Naive thymus-derived CD4-positive, alpha-beta T cell (primary cell): ENCODE measurements around the gene CCDC9. TPM values are rescaled to one million over a fixed set of nuclear protein-coding genes. Genes with fewer than 3 reads are reported as not detected.

Experiments
- ATAC-seq: fragments of 150-1000 bp; cut with Tn5 transposase; 2 replicates; pipeline ENCODE4 v1.10.0; 2021; ENCODE audit warnings: mild to moderate bottlenecking, moderate library complexity
- CTCF ChIA-PET: fragments of 350-600 bp; sonication (Branson Sonifier 250); formaldehyde crosslinking; loops from one replicate; lab custom pipeline; 2021; ENCODE audit warnings: antibody characterized with exemption; lab: Charles Lee
- POLR2A ChIA-PET: fragments of 350-600 bp; sonication (Branson Sonifier 250); formaldehyde crosslinking; loops from one replicate; lab custom pipeline; 2021; ENCODE audit warnings: antibody characterized with exemption, inconsistent platforms; lab: Charles Lee
- DNase-seq, 9 donors: peaks; one replicate each; pipeline versions ENCODE4 v3.0.0 to v3.0.0-alpha.2; 2020 to 2022; ENCODE audit warnings: mixed read lengths in 1 of 9
- H3K27ac ChIP-seq: one replicate; pipeline ENCODE4 v1.7.0; 2013; ENCODE audit warnings: mild to moderate bottlenecking, low read depth, low read length, moderate library complexity
- H3K27me3 ChIP-seq, 2 donors: one replicate each; pipeline ENCODE4 v1.7.0; 2013; ENCODE audit warnings: low read length in 2 of 2, mild to moderate bottlenecking in 2 of 2, moderate library complexity in 2 of 2; ENCODE audit not compliant: control insufficient read depth in 2 of 2, insufficient read depth in 2 of 2
- H3K36me3 ChIP-seq, 3 experiments: 1 replicate in 2 of 3; 2 replicates in 1 of 3; pipeline ENCODE4 v1.7.0; 2013; ENCODE audit warnings: low read length in 3 of 3, mild to moderate bottlenecking in 3 of 3, moderate library complexity in 1 of 3; ENCODE audit not compliant: insufficient read depth in 3 of 3, control insufficient read depth in 2 of 3
- H3K4me1 ChIP-seq, 2 donors: one replicate each; pipeline ENCODE4 v1.7.0; 2013; ENCODE audit warnings: low read length in 2 of 2, mild to moderate bottlenecking in 2 of 2, moderate library complexity in 1 of 2; ENCODE audit not compliant: control insufficient read depth in 2 of 2, insufficient read depth in 2 of 2
- H3K4me3 ChIP-seq: 2 replicates; pipeline ENCODE4 v1.7.0; 2013; ENCODE audit warnings: mild to moderate bottlenecking, low read length
- H3K9me3 ChIP-seq, 3 experiments: 1 replicate in 2 of 3; 2 replicates in 1 of 3; pipeline ENCODE4 v1.7.0; 2013; ENCODE audit warnings: low read length in 3 of 3; ENCODE audit not compliant: control insufficient read depth in 2 of 3
- H3K27ac Mint-ChIP-seq, 9 donors: one replicate each; pipeline ENCODE4 v1.8.0; 2020 to 2022; ENCODE audit warnings: mixed read lengths in 9 of 9, mild to moderate bottlenecking in 8 of 9, moderate library complexity in 5 of 9, inconsistent platforms in 2 of 9
- H3K27me3 Mint-ChIP-seq, 5 donors: one replicate each; pipeline ENCODE4 v1.8.0; 2021 to 2022; ENCODE audit warnings: mixed read lengths in 5 of 5, mild to moderate bottlenecking in 1 of 5
- H3K36me3 Mint-ChIP-seq, 5 donors: one replicate each; pipeline ENCODE4 v1.8.0; 2020 to 2022; ENCODE audit warnings: mixed read lengths in 5 of 5, mild to moderate bottlenecking in 3 of 5, inconsistent platforms in 1 of 5
- H3K4me1 Mint-ChIP-seq, 7 donors: one replicate each; pipeline ENCODE4 v1.8.0; 2020 to 2022; ENCODE audit warnings: mixed read lengths in 7 of 7, mild to moderate bottlenecking in 3 of 7, inconsistent platforms in 1 of 7
- H3K4me3 Mint-ChIP-seq, 10 donors: one replicate each; pipeline ENCODE4 v1.8.0; 2020 to 2022; ENCODE audit warnings: mild to moderate bottlenecking in 10 of 10, mixed read lengths in 10 of 10, moderate library complexity in 6 of 10, inconsistent platforms in 2 of 10
- H3K9me3 Mint-ChIP-seq, 11 donors: one replicate each; pipeline ENCODE4 v1.8.0; 2020 to 2022; ENCODE audit warnings: mixed read lengths in 11 of 11, mild to moderate bottlenecking in 4 of 11, inconsistent platforms in 1 of 11, moderate library complexity in 1 of 11
- intact Hi-C, 2 donors: fragments of 100-400 bp; cut with micrococcal nuclease; formaldehyde crosslinking; loops; one replicate each; pipeline ENCODE4 v1.15.1; 2023
- polyA plus RNA-seq, 2 donors: library from polyadenylated mRNA; unstranded; fragments of 300-500 nt; fragmentation: Illumina TruSeq; gene quantifications; one replicate each; pipeline ENCODE4 v1.2.3, GENCODE V29; 2021
- total RNA-seq, 6 experiments: library from RNA in 5 of 6; stranded (reverse) in 5 of 6; gene quantifications; 1 replicate in 5 of 6; 2 replicates in 1 of 6; pipeline ENCODE4 v1.2.3 and lab custom pipeline; 2021 to 2026

The CCDC9 gene
- total and polyA plus RNA-seq, 7 experiments from 2014 or later: 8.5 to 80.0 (median 45.9) TPM

DNA sequence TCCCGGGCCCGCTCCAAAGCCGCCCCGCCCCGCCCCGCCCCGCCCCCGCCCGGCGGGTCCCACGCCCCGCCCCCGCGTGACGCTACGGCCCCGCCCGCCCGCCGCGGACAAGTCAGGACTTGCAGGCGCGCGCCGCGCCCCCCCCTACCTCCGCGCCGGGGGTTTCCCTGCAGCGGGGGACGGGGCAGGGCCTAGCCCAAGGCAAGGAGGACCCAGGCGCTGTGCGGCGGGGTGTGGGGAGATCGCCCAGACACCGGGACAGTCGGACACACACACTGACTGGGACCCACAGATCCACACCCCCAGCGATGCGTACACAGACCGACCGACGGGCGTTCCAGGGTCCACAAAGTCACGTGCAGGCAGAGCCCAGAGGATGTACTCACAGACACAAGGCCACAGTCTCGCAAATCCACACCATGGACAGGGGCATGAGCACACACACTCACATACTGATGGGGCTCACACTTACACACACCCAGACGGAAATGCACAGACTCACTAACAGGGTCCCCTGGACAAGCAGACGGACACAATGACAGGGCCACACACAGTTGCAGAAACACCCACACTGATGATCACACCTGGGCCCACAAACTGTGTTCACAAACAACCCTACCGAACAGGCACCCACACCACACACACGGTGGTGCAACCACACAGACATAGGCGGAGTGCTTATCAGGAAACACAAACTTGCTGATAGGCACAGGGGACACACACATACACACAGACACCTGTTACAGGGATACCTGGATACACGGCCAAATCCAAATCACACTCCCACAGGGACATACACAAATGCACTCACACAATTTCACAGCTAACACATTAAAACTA is 24.9 kb upstream of the CCDC9 start:
- peaks cover 0 to 6% (median 0%) of the 10 kb centered on the region in 5 donors for H3K36me3 Mint-ChIP-seq
- ChIA-PET CTCF (interaction anchor here (0.7 to 2.1 kb wide), 2 partner anchors 13 to 41 kb away, joined by 3 to 8 read pairs; no protein-coding TSS in a partner anchor), POLR2A (interaction anchor here (0.5 to 1.9 kb wide), 4 partner anchors 9 to 315 kb away, joined by 4 to 13 read pairs (median 6); no protein-coding TSS in a partner anchor)
- H3K27me3 Mint-ChIP-seq: peaks cover 0 to 4% (median 0%) of the 10 kb centered on the region in 5 donors
- Histone ChIP-seq H3K9me3 (no peaks in the 10 kb centered on the region), H3K4me1 (peaks cover 36 to 45% of the 10 kb centered on the region in 2 donors), H3K4me3 (peak overlapping the region; percentile 54), H3K27me3 (no peaks in the 10 kb centered on the region), H3K36me3 (peaks cover 0 to 4% (median 0%) of the 10 kb centered on the region in 3 experiments), H3K27ac (peak overlapping the region; percentile 80)
- peak; percentile 78 for ATAC-seq
- peak; percentile 77 to 94 (median 86) for DNase-seq
- intact Hi-C loops: loop anchor here (1.0 to 10.0 kb wide), 4 partner anchors 10 to 517 kb away; partner anchors contain the start of genes ZC3H4 (in 2 of the 2), CCDC9 (in 1 of the 2) and PRKD2 (in 1 of the 2)
- H3K4me1 Mint-ChIP-seq: peaks cover 20 to 29% (median 24%) of the 10 kb centered on the region in 7 donors
- H3K9me3 Mint-ChIP-seq: peaks cover 0 to 3% (median 0%) of the 10 kb centered on the region in 11 donors
- peak overlapping the region; percentile 20 to 92 (median 90) for H3K27ac Mint-ChIP-seq
- H3K4me3 Mint-ChIP-seq: peak overlapping the region in 9 of 10 donors; percentile 69 to 88 (median 81)

DNA sequence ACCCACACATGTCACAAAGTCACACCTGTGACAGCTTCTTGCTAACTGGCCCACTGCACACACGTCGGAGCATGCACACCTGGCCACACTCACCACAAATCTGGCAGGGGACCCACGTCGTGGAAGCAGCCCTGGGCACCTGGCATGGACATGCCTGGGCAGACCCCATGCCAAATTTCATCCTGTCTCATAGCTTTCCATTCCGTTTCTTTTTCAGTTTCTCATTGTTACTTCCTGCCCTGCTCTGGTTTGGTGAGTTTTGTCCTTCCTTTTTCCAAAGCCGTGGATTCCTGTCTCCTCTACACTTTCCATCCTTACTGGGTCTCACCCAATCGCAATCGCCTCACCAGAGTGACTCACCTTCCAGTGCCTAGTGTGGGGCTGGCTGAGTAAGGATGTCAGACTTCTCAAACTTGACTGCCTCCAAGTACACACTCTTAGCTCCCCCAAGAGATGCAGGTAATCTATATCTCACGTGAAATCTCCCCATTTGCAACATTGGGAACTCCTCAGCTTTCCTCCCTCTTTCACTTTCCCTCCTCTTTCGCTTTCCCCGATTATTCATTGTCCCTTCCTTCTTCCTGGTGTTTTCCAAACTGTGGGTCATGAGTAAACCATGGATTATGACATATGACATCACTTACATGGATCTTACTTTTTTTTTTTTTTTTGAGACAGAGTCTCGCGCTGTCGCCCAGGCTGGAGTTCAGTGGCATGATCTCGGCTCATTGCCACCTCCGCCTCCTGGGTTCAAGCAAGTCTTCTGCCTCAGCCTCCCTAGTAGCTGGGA is 23.7 kb upstream of the CCDC9 start:
- no peak overlapping the region for H3K4me3 ChIP-seq
- peak overlapping the region; percentile 20 to 92 (median 83) for H3K27ac Mint-ChIP-seq
- no peak overlapping the region for H3K27ac ChIP-seq
- H3K36me3 Mint-ChIP-seq: peaks cover 0 to 6% (median 0%) of the 10 kb centered on the region in 5 donors
- ATAC-seq: no peak
- ChIA-PET CTCF (interaction anchor here (0.5 to 2.1 kb wide), 7 partner anchors 12 to 107 kb away, joined by 3 to 8 read pairs (median 4); no protein-coding TSS in a partner anchor), POLR2A (interaction anchor here (0.5 to 1.9 kb wide), 8 partner anchors 8 to 316 kb away, joined by 3 to 13 read pairs (median 5); partner anchors contain the start of gene ZC3H4)
- H3K27me3 Mint-ChIP-seq: peaks cover 0 to 4% (median 0%) of the 10 kb centered on the region in 5 donors
- peaks cover 17 to 20% (median 18%) of the 10 kb centered on the region in 7 donors for H3K4me1 Mint-ChIP-seq
- DNase-seq: peak in 1 of 9 donors; percentile 30
- peaks cover 24 to 34% of the 10 kb centered on the region in 2 donors for H3K4me1 ChIP-seq
- no peaks in the 10 kb centered on the region for H3K27me3 ChIP-seq
- peaks cover 0 to 3% (median 0%) of the 10 kb centered on the region in 11 donors for H3K9me3 Mint-ChIP-seq
- peak overlapping the region in 9 of 10 donors; percentile 24 to 87 (median 74) for H3K4me3 Mint-ChIP-seq
- H3K9me3 ChIP-seq: no peaks in the 10 kb centered on the region
- intact Hi-C loops: loop anchor here in 1 of 2 donors (10.0 kb wide), 1 partner anchor 518 kb away; the partner anchor contains the start of gene PRKD2
- peaks cover 0 to 4% (median 0%) of the 10 kb centered on the region in 3 experiments for H3K36me3 ChIP-seq

DNA sequence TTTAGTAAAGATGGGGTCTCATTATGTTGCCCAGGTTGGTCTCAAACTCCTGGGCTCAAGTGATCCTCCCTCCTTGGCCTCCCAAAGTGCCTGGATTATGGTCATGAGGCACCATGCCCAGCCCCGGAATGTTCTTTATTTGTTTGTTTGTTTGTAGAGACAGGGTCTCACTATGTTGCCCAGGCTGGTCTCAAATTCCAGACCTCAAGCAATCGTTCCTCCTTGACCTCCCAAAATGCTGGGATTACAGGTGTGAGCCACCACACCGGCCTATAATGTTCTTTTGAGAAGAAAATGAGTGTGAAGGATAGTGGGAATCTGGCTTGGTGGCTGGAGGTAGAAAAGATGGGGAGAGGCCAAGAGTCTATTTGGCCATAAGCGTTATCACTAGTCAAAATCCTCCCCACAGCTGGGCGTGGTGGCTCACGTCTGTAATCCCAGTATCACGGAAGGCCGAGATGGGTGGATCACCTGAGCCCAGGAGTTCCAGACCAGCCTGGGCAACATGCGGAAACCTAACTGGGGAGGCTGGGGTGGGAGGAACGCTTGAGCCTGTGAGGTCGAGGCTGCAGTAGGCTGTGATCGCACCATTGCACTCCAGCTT is 20.2 kb upstream of the CCDC9 start:
- CTCF ChIA-PET: interaction anchor here (0.6 kb wide), 1 partner anchor 59 kb away, joined by 3 read pairs; no protein-coding TSS in a partner anchor

DNA sequence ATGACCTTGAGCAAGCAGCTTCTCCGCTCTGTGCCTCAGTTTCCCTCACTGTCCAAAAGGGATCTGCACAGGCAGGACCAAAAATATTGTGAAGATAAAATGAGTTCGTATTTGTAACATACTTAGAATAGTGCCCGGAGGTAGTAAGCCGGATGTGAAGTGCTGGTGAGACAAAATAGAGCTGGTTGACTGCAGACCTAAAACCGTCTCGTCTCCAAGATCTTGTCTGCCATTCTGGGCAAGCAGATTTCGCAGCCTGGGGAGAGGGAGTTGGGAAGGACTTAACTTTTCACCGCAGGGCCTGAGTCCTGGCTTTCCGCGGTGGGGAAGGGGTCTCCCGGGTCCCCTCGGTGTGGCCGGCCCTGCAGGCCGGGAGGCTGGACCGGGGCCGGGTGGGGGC is 17.2 kb upstream of the CCDC9 start:
- intact Hi-C loops: loop anchor here in 1 of 2 donors (10.0 kb wide), 1 partner anchor 524 kb away; the partner anchor contains the start of gene PRKD2
- Mint-ChIP-seq H3K36me3 (peaks cover 0 to 3% (median 0%) of the 10 kb centered on the region in 5 donors), H3K9me3 (peaks cover 0 to 5% (median 0%) of the 10 kb centered on the region in 11 donors), H3K4me1 (peaks cover 6 to 23% (median 19%) of the 10 kb centered on the region in 7 donors), H3K4me3 (peak overlapping the region; percentile 72 to 93 (median 86)), H3K27me3 (peaks cover 0 to 11% (median 0%) of the 10 kb centered on the region in 5 donors), H3K27ac (peak overlapping the region; percentile 53 to 93 (median 86))
- H3K4me1 ChIP-seq: peaks cover 30 to 40% of the 10 kb centered on the region in 2 donors
- no peaks in the 10 kb centered on the region for H3K27me3 ChIP-seq
- no peak for ATAC-seq
- peak overlapping the region; percentile 29 for H3K4me3 ChIP-seq
- H3K36me3 ChIP-seq: no peaks in the 10 kb centered on the region
- POLR2A ChIA-PET: interaction anchor here (0.9 to 2.1 kb wide), 7 partner anchors 10 to 108 kb away, joined by 3 to 12 read pairs (median 4); partner anchors contain the start of genes CCDC9 and SAE1
- CTCF ChIA-PET: interaction anchor here (0.6 to 1.5 kb wide), 3 partner anchors 11 to 28 kb away, joined by 3 to 6 read pairs (median 3); no protein-coding TSS in a partner anchor
- H3K27ac ChIP-seq: peak overlapping the region; percentile 37
- no peaks in the 10 kb centered on the region for H3K9me3 ChIP-seq
- peak in 5 of 9 donors; percentile 31 to 40 (median 36) for DNase-seq

More for the DNA sequence above, 20.2 kb upstream of the CCDC9 start:
- peaks cover 0 to 3% (median 0%) of the 10 kb centered on the region in 11 donors for H3K9me3 Mint-ChIP-seq
- no peak overlapping the region for H3K27ac ChIP-seq
- POLR2A ChIA-PET: interaction anchor here (1.2 kb wide), 1 partner anchor 123 kb away, joined by 3 read pairs; the partner anchor contains the start of gene ZC3H4
- H3K4me1 Mint-ChIP-seq: peaks cover 24 to 37% (median 31%) of the 10 kb centered on the region in 7 donors
- no peak for ATAC-seq
- no peak for DNase-seq
- H3K4me3 Mint-ChIP-seq: no peak overlapping the region
- peaks cover 0 to 8% (median 0%) of the 10 kb centered on the region in 5 donors for H3K27me3 Mint-ChIP-seq
- intact Hi-C loops: loop anchor here in 1 of 2 donors (10.0 kb wide), 1 partner anchor 521 kb away; the partner anchor contains the start of gene PRKD2
- peaks cover 27 to 32% of the 10 kb centered on the region in 2 donors for H3K4me1 ChIP-seq
- H3K4me3 ChIP-seq: no peak overlapping the region
- H3K36me3 Mint-ChIP-seq: peaks cover 0 to 6% (median 0%) of the 10 kb centered on the region in 5 donors
- no peaks in the 10 kb centered on the region for H3K27me3 ChIP-seq
- H3K9me3 ChIP-seq: no peaks in the 10 kb centered on the region
- no peaks in the 10 kb centered on the region for H3K36me3 ChIP-seq
- peak overlapping the region in 1 of 9 donors; percentile 76 for H3K27ac Mint-ChIP-seq

DNA sequence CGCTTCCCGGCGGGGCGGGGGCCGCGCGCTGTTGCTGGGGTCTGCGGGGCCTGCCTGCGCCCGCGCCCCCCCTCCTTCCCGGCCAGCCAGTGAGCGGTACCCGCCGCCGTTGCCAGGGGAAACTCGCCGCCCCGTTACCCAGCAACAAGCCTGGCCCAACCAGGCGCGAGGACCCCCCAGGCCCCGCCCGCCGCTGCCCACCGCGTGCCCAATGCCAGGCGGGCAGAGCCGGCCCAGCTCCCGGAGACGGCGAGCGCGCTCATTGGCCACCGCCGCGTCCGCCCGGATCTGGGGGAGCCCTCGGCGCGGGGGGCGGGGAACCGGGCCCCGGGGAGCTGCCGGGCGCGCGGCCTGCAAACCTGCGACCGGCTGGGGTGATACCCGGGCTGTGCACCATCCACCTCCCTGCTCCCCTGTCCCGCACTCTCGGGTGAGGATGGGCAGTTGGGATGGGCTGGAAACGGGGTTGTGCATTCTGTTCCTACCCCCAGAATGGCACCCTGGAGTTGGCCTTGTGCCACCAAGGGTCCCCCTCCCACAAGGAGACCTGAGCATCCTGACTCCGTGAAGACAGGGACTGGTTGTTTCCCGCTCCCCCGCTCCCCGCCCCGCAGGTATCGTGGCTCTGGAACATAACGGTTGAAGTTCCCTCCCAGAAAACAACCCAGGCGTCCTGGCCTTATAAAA is 16.6 kb upstream of the CCDC9 start:
- peak overlapping the region; percentile 37 for H3K27ac ChIP-seq
- Mint-ChIP-seq H3K36me3 (peaks cover 0 to 3% (median 0%) of the 10 kb centered on the region in 5 donors), H3K27me3 (peaks cover 0 to 11% (median 0%) of the 10 kb centered on the region in 5 donors), H3K9me3 (peaks cover 0 to 5% (median 0%) of the 10 kb centered on the region in 11 donors), H3K4me3 (peak overlapping the region in 7 of 10 donors; percentile 26 to 84 (median 65)), H3K27ac (peak overlapping the region in 4 of 9 donors; percentile 53 to 86 (median 67)), H3K4me1 (peaks cover 6 to 27% (median 19%) of the 10 kb centered on the region in 7 donors)
- ChIA-PET CTCF (interaction anchor here (0.6 to 1.5 kb wide), 3 partner anchors 10 to 29 kb away, joined by 3 to 6 read pairs (median 3); no protein-coding TSS in a partner anchor), POLR2A (interaction anchor here (0.9 to 2.1 kb wide), 8 partner anchors 7 to 126 kb away, joined by 3 to 13 read pairs (median 6); partner anchors contain the start of genes CCDC9, SAE1 and ZC3H4)
- peak overlapping the region; percentile 32 for H3K4me3 ChIP-seq
- peaks cover 35 to 40% of the 10 kb centered on the region in 2 donors for H3K4me1 ChIP-seq
- intact Hi-C loops: loop anchor here (2.0 to 10.0 kb wide), 4 partner anchors 191 to 1377 kb away; partner anchors contain the start of genes FOXA3 (in 1 of the 2), PRKD2 (in 1 of the 2), SYMPK (in 1 of the 2) and TMEM160 (in 1 of the 2)
- ATAC-seq (peak; percentile 38), DNase-seq (peak in 8 of 9 donors; percentile 39 to 75 (median 45))
- H3K36me3 ChIP-seq: no peaks in the 10 kb centered on the region
- no peaks in the 10 kb centered on the region for H3K27me3 ChIP-seq
- no peaks in the 10 kb centered on the region for H3K9me3 ChIP-seq
